Thoracic aorta (tissue), 2 donors: Measurements from ENCODE around the gene ABHD5. TPM values are rescaled to one million over a fixed set of nuclear protein-coding genes. Genes with fewer than 3 reads are reported as not detected.

Experiments
- ATAC-seq: fragments of 150-250 bp; one replicate; pipeline ENCODE4 v1.8.0; 2017; ENCODE audit warnings: low read depth; ENCODE audit not compliant: insufficient number of reproducible peaks, low FRiP score
- DNase-seq: peaks from one replicate; pipeline ENCODE4 v3.0.0-alpha.2; 2020; ENCODE audit warnings: low spot score
- H3K27ac ChIP-seq, 2 donors: fragments of 200-600 bp; sonication (generic); 1 replicate in 1 of 2; 2 replicates in 1 of 2; pipeline ENCODE4 v1.5.1; 2016; ENCODE audit warnings: mild to moderate bottlenecking in 2 of 2, moderate library complexity in 2 of 2
- H3K27me3 ChIP-seq: fragments of 200-600 bp; sonication (generic); replicated peaks from 2 replicates; pipeline ENCODE4 v1.6.0; 2016; ENCODE audit warnings: mild to moderate bottlenecking; ENCODE audit not compliant: insufficient read depth
- H3K36me3 ChIP-seq: fragments of 200-600 bp; sonication (generic); one replicate; pipeline ENCODE4 v1.5.1; 2016
- H3K4me1 ChIP-seq, 2 donors: fragments of 200-600 bp; sonication (generic); 1 replicate in 1 of 2; 2 replicates in 1 of 2; pipeline versions ENCODE4 v1.5.1 to v1.6.0; 2016; ENCODE audit warnings: low read depth in 2 of 2, mild to moderate bottlenecking in 1 of 2; ENCODE audit not compliant: control insufficient read depth in 1 of 2
- H3K4me3 ChIP-seq: fragments of 200-600 bp; sonication (generic); 2 replicates; pipeline ENCODE4 v1.5.1; 2016; ENCODE audit warnings: mild to moderate bottlenecking
- H3K9me3 ChIP-seq: fragments of 200-600 bp; sonication (generic); 2 replicates; pipeline ENCODE4 v1.5.1; 2016
- CTCF ChIP-seq: fragments of 200-600 bp; sonication (generic); IDR thresholded peaks from one replicate; pipeline ENCODE4 v1.5.1; 2019; ENCODE audit warnings: antibody characterized with exemption
- total RNA-seq, 2 donors: library from RNA; depleted of rRNA; stranded (reverse); fragments of >200 nt; gene quantifications; one replicate each; pipeline versions ENCODE4 v1.1.0 to v1.2.3, GENCODE V29; 2016

ABHD5 gene
- total RNA-seq, 2 donors from 2014 or later: 33.3 to 37.1 TPM

- DNase-seq (no peak), ATAC-seq (peak; percentile 16)
- H3K27me3 ChIP-seq: no peaks in the 10 kb centered on the region
- H3K4me1 ChIP-seq: peaks cover 21 to 45% of the 10 kb centered on the region in 2 donors
- no peaks in the 10 kb centered on the region for H3K36me3 ChIP-seq
- H3K27ac ChIP-seq: peak overlapping the region; percentile 59 to 88
- no peak for TF ChIP-seq CTCF
- no peak overlapping the region for H3K4me3 ChIP-seq
- H3K9me3 ChIP-seq: no peaks in the 10 kb centered on the region
Observed at GRCh38 chr3:43773273-43774094, 82.7 kb downstream of the ABHD5 start.

GRCh38 chr3:43774799-43775198 is 84.1 kb downstream of the ABHD5 start:
- H3K27ac ChIP-seq: no peak overlapping the region
- no peak overlapping the region for H3K4me3 ChIP-seq
- H3K4me1 ChIP-seq: peaks cover 18 to 32% of the 10 kb centered on the region in 2 donors
- no peaks in the 10 kb centered on the region for H3K36me3 ChIP-seq
- no peak for DNase-seq
- no peaks in the 10 kb centered on the region for H3K27me3 ChIP-seq
- no peaks in the 10 kb centered on the region for H3K9me3 ChIP-seq
- no peak for TF ChIP-seq CTCF
- ATAC-seq: no peak

- Histone ChIP-seq H3K27me3 (no peaks in the 10 kb centered on the region), H3K27ac (no peak overlapping the region), H3K9me3 (no peaks in the 10 kb centered on the region), H3K4me1 (peaks cover 6 to 19% of the 10 kb centered on the region in 2 donors), H3K4me3 (no peak overlapping the region), H3K36me3 (no peaks in the 10 kb centered on the region)
- no peak for TF ChIP-seq CTCF
- no peak for DNase-seq
- ATAC-seq: no peak
Observed at GRCh38 chr3:43776101-43776500, 85.4 kb downstream of the ABHD5 start.

GRCh38 chr3:43779850-43780249 is 89.1 kb downstream of the ABHD5 start:
- Histone ChIP-seq H3K27me3 (no peaks in the 10 kb centered on the region), H3K4me3 (no peak overlapping the region), H3K36me3 (no peaks in the 10 kb centered on the region), H3K4me1 (no peaks in the 10 kb centered on the region), H3K27ac (no peak overlapping the region), H3K9me3 (no peaks in the 10 kb centered on the region)
- no peak for TF ChIP-seq CTCF
- DNase-seq: no peak
- ATAC-seq: no peak

GRCh38 chr3:43782541-43782940 is 91.8 kb downstream of the ABHD5 start:
- H3K36me3 ChIP-seq: no peaks in the 10 kb centered on the region

More at GRCh38 chr3:43782541-43782940, 91.8 kb downstream of the ABHD5 start:
- H3K27ac ChIP-seq: no peak overlapping the region
- no peaks in the 10 kb centered on the region for H3K9me3 ChIP-seq
- no peak for TF ChIP-seq CTCF
- H3K4me1 ChIP-seq: no peaks in the 10 kb centered on the region
- ATAC-seq (no peak), DNase-seq (no peak)
- H3K27me3 ChIP-seq: no peaks in the 10 kb centered on the region
- no peak overlapping the region for H3K4me3 ChIP-seq

Other genes with a start within 250 kb of the ABHD5 start
- gene ANO10, start 68.9 kb upstream of the ABHD5 start, total RNA-seq: 10 to 100 TPM; 22.4 to 23.2 TPM